Mammary epithelial cell (primary cell): ENCODE data around the gene CAMTA1.

ENCODE experiments used
- EZH2 ChIP-seq: IDR thresholded peaks from 2 replicates; pipeline ENCODE4 v1.6.1; 2012; ENCODE audit warnings: low read length, inconsistent platforms, borderline replicate concordance
- TF ChIP-seq, protein P1 (sequence below), 2 donors: IDR thresholded peaks in 1 of 2; conservative IDR thresholded peaks in 1 of 2; 2 replicates each; pipeline ENCODE4 v1.5.1; 2011 to 2012; ENCODE audit warnings: inconsistent platforms in 2 of 2, low read length in 2 of 2, mild to moderate bottlenecking in 2 of 2, control low read depth in 1 of 2, low read depth in 1 of 2; ENCODE audit not compliant: insufficient read depth in 1 of 2; ENCODE audit errors: extremely low read depth in 1 of 2

DNA sequence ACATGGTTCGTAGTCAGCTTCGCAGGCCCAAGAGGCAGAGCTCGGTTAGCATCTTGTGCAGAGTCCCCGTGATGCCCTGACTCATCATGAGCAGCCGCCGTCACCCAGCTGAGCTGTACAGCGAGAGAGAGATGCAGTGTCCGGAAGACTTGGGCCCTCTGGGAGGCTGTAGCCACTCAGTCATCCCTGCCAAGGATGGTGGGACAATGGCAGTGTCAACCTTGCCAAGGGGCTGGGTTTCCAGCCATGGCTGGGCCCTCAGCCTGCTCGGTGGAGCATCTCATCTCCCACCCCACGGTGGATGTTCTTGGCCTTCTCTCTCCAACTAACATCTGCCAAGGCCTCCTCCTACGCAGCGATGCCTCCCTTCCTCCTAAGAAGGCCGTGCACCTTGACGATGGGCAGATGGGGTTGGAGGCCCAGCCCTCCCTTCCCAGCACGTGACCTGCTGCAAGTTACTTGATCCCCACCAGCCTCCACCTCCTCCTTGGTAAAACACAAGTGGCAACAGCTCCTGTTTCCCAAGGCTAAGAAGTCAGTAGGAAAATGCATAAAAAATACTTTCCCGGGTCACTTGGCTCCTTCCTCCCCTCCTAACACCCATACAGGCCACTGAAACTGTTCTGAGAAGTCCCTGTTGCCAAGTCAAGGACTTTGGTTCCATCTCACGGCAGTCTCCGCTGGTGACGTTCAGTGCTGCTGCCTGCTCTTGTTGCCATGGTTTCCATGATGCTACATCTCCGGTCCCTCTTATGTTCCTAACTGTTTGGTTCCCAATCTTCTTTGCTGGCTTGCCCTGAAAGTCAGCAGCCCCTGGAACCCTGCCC lies 601.2 kb downstream of the CAMTA1 start:
- TF ChIP-seq, protein P1, sequence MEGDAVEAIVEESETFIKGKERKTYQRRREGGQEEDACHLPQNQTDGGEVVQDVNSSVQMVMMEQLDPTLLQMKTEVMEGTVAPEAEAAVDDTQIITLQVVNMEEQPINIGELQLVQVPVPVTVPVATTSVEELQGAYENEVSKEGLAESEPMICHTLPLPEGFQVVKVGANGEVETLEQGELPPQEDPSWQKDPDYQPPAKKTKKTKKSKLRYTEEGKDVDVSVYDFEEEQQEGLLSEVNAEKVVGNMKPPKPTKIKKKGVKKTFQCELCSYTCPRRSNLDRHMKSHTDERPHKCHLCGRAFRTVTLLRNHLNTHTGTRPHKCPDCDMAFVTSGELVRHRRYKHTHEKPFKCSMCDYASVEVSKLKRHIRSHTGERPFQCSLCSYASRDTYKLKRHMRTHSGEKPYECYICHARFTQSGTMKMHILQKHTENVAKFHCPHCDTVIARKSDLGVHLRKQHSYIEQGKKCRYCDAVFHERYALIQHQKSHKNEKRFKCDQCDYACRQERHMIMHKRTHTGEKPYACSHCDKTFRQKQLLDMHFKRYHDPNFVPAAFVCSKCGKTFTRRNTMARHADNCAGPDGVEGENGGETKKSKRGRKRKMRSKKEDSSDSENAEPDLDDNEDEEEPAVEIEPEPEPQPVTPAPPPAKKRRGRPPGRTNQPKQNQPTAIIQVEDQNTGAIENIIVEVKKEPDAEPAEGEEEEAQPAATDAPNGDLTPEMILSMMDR (conservative IDR thresholded peaks at IDR 0.05 in 1 of 2, IDR thresholded peaks at IDR 0.05 in 1 of 2; ENCODE audit: extremely low read depth in 1 of 2, insufficient read depth in 1 of 2, low read depth in 1 of 2, low read length in 2 of 2), result no peak
- TF ChIP-seq EZH2, result no peak
